Astrocyte of the spinal cord (primary cell): ENCODE measurements around the gene CAMKK2.

Experiments used
- DNase-seq: peaks from one replicate; pipeline ENCODE4 v3.0.0; 2011; ENCODE audit warnings: low read depth, low spot score
- H3K4me3 ChIP-seq: 2 replicates; pipeline ENCODE4 v1.5.1; 2011; ENCODE audit warnings: low read depth, mild to moderate bottlenecking, low read length, moderate library complexity
- CTCF ChIP-seq: IDR thresholded peaks from 2 replicates; pipeline ENCODE4 v1.5.1; 2012; ENCODE audit warnings: low read depth, mild to moderate bottlenecking, low read length, inconsistent platforms
- in situ Hi-C: cut with HindIII; loops from 2 replicates; pipeline ENCODE4 v1.10.0; 2017; ENCODE audit warnings: low sequenced_read_pairs

The CAMKK2 gene

GRCh38 chr12:121274036-121274763, 22.3 kb downstream of the CAMKK2 start:
- in situ Hi-C loops = no loop called here
- TF ChIP-seq CTCF = no peak
- no peak for DNase-seq
- no peak overlapping the region for H3K4me3 ChIP-seq

- TF ChIP-seq CTCF = no peak
- no peak overlapping the region for H3K4me3 ChIP-seq
- in situ Hi-C loops = no loop called here
- DNase-seq = no peak
Measured at GRCh38 chr12:121273364-121273896, 23.1 kb downstream of the CAMKK2 start.

- in situ Hi-C loops = no loop called here
- TF ChIP-seq CTCF = no peak
Measured at GRCh38 chr12:121267822-121268221, 28.7 kb downstream of the CAMKK2 start.

GRCh38 chr12:121264951-121265515, 31.5 kb downstream of the CAMKK2 start:
- in situ Hi-C loops = no loop called here

More at GRCh38 chr12:121267822-121268221, 28.7 kb downstream of the CAMKK2 start:
- no peak overlapping the region for H3K4me3 ChIP-seq
- DNase-seq = no peak

GRCh38 chr12:121264135-121264534, 32.4 kb downstream of the CAMKK2 start:
- TF ChIP-seq CTCF = no peak
- H3K4me3 ChIP-seq = no peak overlapping the region
- no peak for DNase-seq
- in situ Hi-C loops = no loop called here

More at GRCh38 chr12:121264951-121265515, 31.5 kb downstream of the CAMKK2 start:
- DNase-seq = no peak
- no peak for TF ChIP-seq CTCF
- H3K4me3 ChIP-seq = no peak overlapping the region

- TF ChIP-seq CTCF = no peak
- no peak overlapping the region for H3K4me3 ChIP-seq
- in situ Hi-C loops = no loop called here
- no peak for DNase-seq
Measured at GRCh38 chr12:121263206-121263935, 33.1 kb downstream of the CAMKK2 start.
